ENCODE measurements around the gene ARMC3.

The ARMC3 gene

GRCh38 chr10:22962817-22963216, 35.0 kb downstream of the ARMC3 start:
- H3K36me3 ChIP-seq (ENCODE audit: control insufficient read depth, low read length): no peaks in the 10 kb centered on the region
- no peaks in the 10 kb centered on the region for H3F3A ChIP-seq (ENCODE audit: control insufficient read depth, insufficient read depth)
- H3K27me3 ChIP-seq (ENCODE audit: control insufficient read depth, low read length): peaks cover 16% of the 10 kb centered on the region; the same call in 1 of the 2 replicates
- TF ChIP-seq EZH2phosphoT487 (IDR thresholded peaks at IDR 0.05; ENCODE audit: borderline replicate concordance, low read length) (no peak), CTCF (IDR thresholded peaks at IDR 0.05; ENCODE audit: low read depth, low read length, poor library complexity, severe bottlenecking) (no peak)
- H3K4me1 ChIP-seq (ENCODE audit: control insufficient read depth, low read length): no peaks in the 10 kb centered on the region
- no peaks in the 10 kb centered on the region for H3K79me2 ChIP-seq (ENCODE audit: control insufficient read depth, low read length)
- H3K4me2 ChIP-seq (ENCODE audit: low read length): no peak overlapping the region
- no peak overlapping the region for H3K4me3 ChIP-seq (ENCODE audit: low read length)
- no peaks in the 10 kb centered on the region for H4K20me1 ChIP-seq (ENCODE audit: control insufficient read depth, insufficient read depth, low read depth, low read length)
- no peaks in the 10 kb centered on the region for H3K9me2 ChIP-seq (replicated peaks; ENCODE audit: control insufficient read depth, low read length)
- H3K27ac ChIP-seq (ENCODE audit: low read depth, low read length): no peak overlapping the region
- H3K9me3 ChIP-seq (ENCODE audit: control insufficient read depth, insufficient read depth, low read length): no peaks in the 10 kb centered on the region

GRCh38 chr10:22969704-22970103, 41.9 kb downstream of the ARMC3 start:
- Histone ChIP-seq H3K4me2 (ENCODE audit: low read length) (no peak overlapping the region), H3K9me2 (replicated peaks; ENCODE audit: control insufficient read depth, low read length) (no peaks in the 10 kb centered on the region), H3K4me3 (ENCODE audit: low read length) (no peak overlapping the region), H3F3A (ENCODE audit: control insufficient read depth, insufficient read depth) (no peaks in the 10 kb centered on the region), H3K36me3 (ENCODE audit: control insufficient read depth, low read length) (no peaks in the 10 kb centered on the region), H3K4me1 (ENCODE audit: control insufficient read depth, low read length) (no peaks in the 10 kb centered on the region), H3K27ac (ENCODE audit: low read depth, low read length) (no peak overlapping the region), H4K20me1 (ENCODE audit: control insufficient read depth, insufficient read depth, low read depth, low read length) (no peaks in the 10 kb centered on the region), H3K27me3 (ENCODE audit: control insufficient read depth, low read length) (peaks cover 4% of the 10 kb centered on the region; the same call in 1 of the 2 replicates), H3K79me2 (ENCODE audit: control insufficient read depth, low read length) (no peaks in the 10 kb centered on the region), H3K9me3 (ENCODE audit: control insufficient read depth, insufficient read depth, low read length) (no peaks in the 10 kb centered on the region)
- TF ChIP-seq CTCF (IDR thresholded peaks at IDR 0.05; ENCODE audit: low read depth, low read length, poor library complexity, severe bottlenecking) (no peak), EZH2phosphoT487 (IDR thresholded peaks at IDR 0.05; ENCODE audit: borderline replicate concordance, low read length) (no peak)

- Histone ChIP-seq H3K79me2 (ENCODE audit: control insufficient read depth, low read length) (no peaks in the 10 kb centered on the region), H3K4me3 (ENCODE audit: low read length) (no peak overlapping the region), H3K4me1 (ENCODE audit: control insufficient read depth, low read length) (no peaks in the 10 kb centered on the region), H3K27ac (ENCODE audit: low read depth, low read length) (no peak overlapping the region), H3K4me2 (ENCODE audit: low read length) (no peak overlapping the region), H3K27me3 (ENCODE audit: control insufficient read depth, low read length) (peaks cover 9% of the 10 kb centered on the region), H3F3A (ENCODE audit: control insufficient read depth, insufficient read depth) (no peaks in the 10 kb centered on the region), H4K20me1 (ENCODE audit: control insufficient read depth, insufficient read depth, low read depth, low read length) (no peaks in the 10 kb centered on the region), H3K9me2 (replicated peaks; ENCODE audit: control insufficient read depth, low read length) (no peaks in the 10 kb centered on the region), H3K9me3 (ENCODE audit: control insufficient read depth, insufficient read depth, low read length) (no peaks in the 10 kb centered on the region), H3K36me3 (ENCODE audit: control insufficient read depth, low read length) (no peaks in the 10 kb centered on the region)
- no peak for TF ChIP-seq CTCF (IDR thresholded peaks at IDR 0.05; ENCODE audit: low read depth, low read length, poor library complexity, severe bottlenecking)
- no peak for TF ChIP-seq EZH2phosphoT487 (IDR thresholded peaks at IDR 0.05; ENCODE audit: borderline replicate concordance, low read length)
Observed at GRCh38 chr10:22976534-22976933, 48.7 kb downstream of the ARMC3 start.

- TF ChIP-seq EZH2phosphoT487 (IDR thresholded peaks at IDR 0.05; ENCODE audit: borderline replicate concordance, low read length): no peak
- no peak for TF ChIP-seq CTCF (IDR thresholded peaks at IDR 0.05; ENCODE audit: low read depth, low read length, poor library complexity, severe bottlenecking)
- Histone ChIP-seq H3K4me2 (ENCODE audit: low read length) (no peak overlapping the region), H3K4me3 (ENCODE audit: low read length) (no peak overlapping the region), H3K9me3 (ENCODE audit: control insufficient read depth, insufficient read depth, low read length) (no peaks in the 10 kb centered on the region), H3K36me3 (ENCODE audit: control insufficient read depth, low read length) (no peaks in the 10 kb centered on the region), H3K27me3 (ENCODE audit: control insufficient read depth, low read length) (peaks cover 9% of the 10 kb centered on the region), H3F3A (ENCODE audit: control insufficient read depth, insufficient read depth) (no peaks in the 10 kb centered on the region), H3K4me1 (ENCODE audit: control insufficient read depth, low read length) (no peaks in the 10 kb centered on the region), H3K9me2 (replicated peaks; ENCODE audit: control insufficient read depth, low read length) (no peaks in the 10 kb centered on the region), H3K79me2 (ENCODE audit: control insufficient read depth, low read length) (no peaks in the 10 kb centered on the region), H4K20me1 (ENCODE audit: control insufficient read depth, insufficient read depth, low read depth, low read length) (no peaks in the 10 kb centered on the region), H3K27ac (ENCODE audit: low read depth, low read length) (no peak overlapping the region)
Observed at GRCh38 chr10:22977751-22978150, 49.9 kb downstream of the ARMC3 start.

Data from DOHH2 (cell line).